ENCODE data around the gene LARGE1.
A peak's percentile ranks its signal among the peaks of the same experiment; 100 is the strongest.

The LARGE1 gene

DNA sequence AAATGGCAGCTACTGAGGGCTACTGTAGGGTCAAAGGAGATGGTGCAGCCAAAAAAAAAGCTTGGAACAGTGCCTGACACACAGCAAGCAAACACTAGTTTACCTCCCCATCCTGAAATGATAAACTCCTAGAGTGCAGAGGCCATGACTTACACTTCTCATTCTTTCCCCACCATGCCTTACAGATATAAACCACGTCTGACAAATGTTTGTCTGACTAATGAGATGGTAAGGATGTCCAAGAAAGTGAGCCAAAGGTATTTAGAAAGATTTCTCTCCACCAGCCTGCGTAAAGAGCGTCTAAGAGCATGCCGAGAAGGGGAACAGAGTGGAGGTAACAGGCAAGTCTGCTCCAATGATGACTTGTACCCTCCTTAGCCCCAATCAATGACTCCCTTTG is 99.0 kb downstream of the LARGE1 start:
- H3K4me3 ChIP-seq (ENCODE audit: low read depth, low read length, poor library complexity, severe bottlenecking) = no peak overlapping the region
- H3K9ac ChIP-seq (ENCODE audit: low read length) = no peak overlapping the region
- no peaks in the 10 kb centered on the region for H3K9me3 ChIP-seq (ENCODE audit: low read length)
- H3K4me2 ChIP-seq (ENCODE audit: low read length) = no peak overlapping the region
- no peak overlapping the region for H2AFZ ChIP-seq (ENCODE audit: low read length)
- peaks cover 11% of the 10 kb centered on the region for H3K4me1 ChIP-seq (ENCODE audit: insufficient read depth, low read length, severe bottlenecking)
- H3K9me2 ChIP-seq (ENCODE audit: low read depth, low read length) = no peaks in the 10 kb centered on the region
- no peaks in the 10 kb centered on the region for H3F3A ChIP-seq (ENCODE audit: insufficient read depth, low read length)
- H3K27ac ChIP-seq (ENCODE audit: low read depth, low read length, poor library complexity, severe bottlenecking) = no peak overlapping the region
- H3K36me3 ChIP-seq (ENCODE audit: insufficient read depth, low read length) = no peaks in the 10 kb centered on the region; the same call in 1 of the 2 replicates
- TF ChIP-seq CTCF (IDR thresholded peaks at IDR 0.05; ENCODE audit: low read length) = no peak
- no peak for TF ChIP-seq EZH2 (IDR thresholded peaks at IDR 0.05; ENCODE audit: borderline replicate concordance, low read length)
- no peaks in the 10 kb centered on the region for H4K20me1 ChIP-seq (ENCODE audit: insufficient read depth, low read length)
- no peaks in the 10 kb centered on the region for H3K79me2 ChIP-seq (ENCODE audit: insufficient read depth, low read length)
- no peaks in the 10 kb centered on the region for H3K27me3 ChIP-seq (ENCODE audit: insufficient read depth, low read length)

- Histone ChIP-seq H3K4me3 (ENCODE audit: low read depth, low read length, poor library complexity, severe bottlenecking) (no peak overlapping the region), H3K9me3 (ENCODE audit: low read length) (no peaks in the 10 kb centered on the region), H4K20me1 (ENCODE audit: insufficient read depth, low read length) (no peaks in the 10 kb centered on the region), H3K9ac (ENCODE audit: low read length) (no peak overlapping the region), H3K27me3 (ENCODE audit: insufficient read depth, low read length) (no peaks in the 10 kb centered on the region), H3K4me1 (ENCODE audit: insufficient read depth, low read length, severe bottlenecking) (peaks cover 11% of the 10 kb centered on the region), H3F3A (ENCODE audit: insufficient read depth, low read length) (no peaks in the 10 kb centered on the region), H3K4me2 (ENCODE audit: low read length) (no peak overlapping the region), H3K79me2 (ENCODE audit: insufficient read depth, low read length) (no peaks in the 10 kb centered on the region), H2AFZ (ENCODE audit: low read length) (no peak overlapping the region), H3K27ac (ENCODE audit: low read depth, low read length, poor library complexity, severe bottlenecking) (no peak overlapping the region), H3K36me3 (ENCODE audit: insufficient read depth, low read length) (no peaks in the 10 kb centered on the region), H3K9me2 (ENCODE audit: low read depth, low read length) (no peaks in the 10 kb centered on the region)
- TF ChIP-seq EZH2 (IDR thresholded peaks at IDR 0.05; ENCODE audit: borderline replicate concordance, low read length) (no peak), CTCF (IDR thresholded peaks at IDR 0.05; ENCODE audit: low read length) (peak; percentile 13; the same call in 1 of the 2 replicates)
Observed at GRCh38 chr22:33819743-33820142, 100.5 kb downstream of the LARGE1 start.

DNA sequence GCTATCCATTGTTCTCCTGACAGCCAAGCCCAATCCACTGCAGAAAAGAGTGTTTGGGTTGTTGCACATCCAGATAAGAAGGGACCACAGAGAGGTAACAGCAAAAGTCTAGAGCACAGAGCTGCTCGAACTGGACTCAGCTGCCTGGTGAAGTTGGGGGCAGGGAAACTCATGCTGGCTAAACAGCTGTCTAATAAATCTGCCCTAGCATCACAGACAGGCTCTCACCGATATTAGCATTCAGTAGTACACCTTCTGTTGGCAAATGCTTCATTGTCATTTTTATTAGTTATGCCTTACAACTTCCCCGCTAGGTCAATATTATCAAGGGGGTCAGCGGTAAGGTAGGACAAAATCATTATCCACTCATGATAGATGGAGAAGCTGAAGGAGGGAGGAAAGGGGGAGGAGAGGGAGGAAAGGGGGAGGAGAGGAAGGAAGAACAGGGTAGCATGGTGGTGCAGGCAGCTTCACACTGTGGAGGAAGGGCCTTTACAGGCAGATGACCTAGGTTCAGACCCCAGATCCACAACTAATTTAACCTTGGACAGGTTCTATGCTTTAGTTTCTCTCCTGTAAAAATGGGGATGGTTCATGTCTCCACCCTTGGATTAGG is 102.7 kb downstream of the LARGE1 start:
- Histone ChIP-seq H3K27ac (ENCODE audit: low read depth, low read length, poor library complexity, severe bottlenecking) (no peak overlapping the region), H3K36me3 (ENCODE audit: insufficient read depth, low read length) (no peaks in the 10 kb centered on the region), H3K27me3 (ENCODE audit: insufficient read depth, low read length) (no peaks in the 10 kb centered on the region), H3K9me3 (ENCODE audit: low read length) (no peaks in the 10 kb centered on the region), H4K20me1 (ENCODE audit: insufficient read depth, low read length) (no peaks in the 10 kb centered on the region), H3K9me2 (ENCODE audit: low read depth, low read length) (no peaks in the 10 kb centered on the region), H3K9ac (ENCODE audit: low read length) (no peak overlapping the region), H3K79me2 (ENCODE audit: insufficient read depth, low read length) (no peaks in the 10 kb centered on the region), H3K4me3 (ENCODE audit: low read depth, low read length, poor library complexity, severe bottlenecking) (no peak overlapping the region), H3K4me2 (ENCODE audit: low read length) (no peak overlapping the region), H2AFZ (ENCODE audit: low read length) (no peak overlapping the region), H3K4me1 (ENCODE audit: insufficient read depth, low read length, severe bottlenecking) (peaks cover 9% of the 10 kb centered on the region), H3F3A (ENCODE audit: insufficient read depth, low read length) (no peaks in the 10 kb centered on the region)
- TF ChIP-seq CTCF (IDR thresholded peaks at IDR 0.05; ENCODE audit: low read length) = no peak
- TF ChIP-seq EZH2 (IDR thresholded peaks at IDR 0.05; ENCODE audit: borderline replicate concordance, low read length) = no peak
